Vagina (tissue), 2 donors: ENCODE results near the gene INSRR. TPM values are rescaled to one million over a fixed set of nuclear protein-coding genes. Genes with fewer than 3 reads are reported as not detected.

Experiments used
- DNase-seq, 2 donors: peaks; one replicate each; pipeline ENCODE4 v3.0.0-alpha.2; 2017; ENCODE audit errors: extremely low spot score in 2 of 2
- H3K27ac ChIP-seq: fragments of 200-600 bp; sonication (generic); one replicate; pipeline ENCODE4 v1.5.1; 2019
- H3K27me3 ChIP-seq: fragments of 200-600 bp; sonication (generic); one replicate; pipeline ENCODE4 v1.5.1; 2019
- H3K36me3 ChIP-seq, 2 donors: fragments of 200-600 bp; sonication (generic); one replicate each; pipeline ENCODE4 v1.5.1; 2017 to 2019
- H3K4me1 ChIP-seq: fragments of 200-600 bp; sonication (generic); one replicate; pipeline ENCODE4 v1.5.1; 2019
- H3K4me3 ChIP-seq, 2 donors: fragments of 200-600 bp; sonication (generic); 1 replicate in 1 of 2; 2 replicates in 1 of 2; pipeline ENCODE4 v1.5.1; 2016 to 2019
- H3K9me3 ChIP-seq: fragments of 200-600 bp; sonication (generic); one replicate; pipeline ENCODE4 v1.5.1; 2019
- CTCF ChIP-seq, 3 experiments: fragments of 450-650 bp in 2 of 3; fragments of 200-600 bp in 1 of 3; sonication (generic) in 1 of 3; IDR thresholded peaks; one replicate each; pipeline ENCODE4 v1.5.1; 2017 to 2019; ENCODE audit warnings: antibody characterized with exemption in 3 of 3, mild to moderate bottlenecking in 2 of 3, moderate library complexity in 2 of 3
- POLR2A ChIP-seq, 2 donors: fragments of 450-650 bp; IDR thresholded peaks; one replicate each; pipeline ENCODE4 v1.6.1; 2017; ENCODE audit warnings: antibody characterized with exemption in 2 of 2, mild to moderate bottlenecking in 2 of 2, moderate library complexity in 2 of 2
- POLR2AphosphoS5 ChIP-seq, 2 donors: sonication (generic); formaldehyde crosslinking; IDR thresholded peaks; one replicate each; pipeline ENCODE4 v1.9.0; 2017; ENCODE audit warnings: antibody characterized with exemption in 2 of 2, mild to moderate bottlenecking in 2 of 2, low read depth in 1 of 2; ENCODE audit not compliant: insufficient read depth in 1 of 2
- intact Hi-C: fragments of 100-400 bp; cut with DNase I; formaldehyde crosslinking; loops from one replicate; pipeline ENCODE4 v1.15.1; 2023
- total RNA-seq: library from RNA; depleted of rRNA; stranded (reverse); fragments of >200 nt; gene quantifications from one replicate; pipeline ENCODE4 v1.2.3, GENCODE V29; 2016

INSRR gene
- total RNA-seq, 1 donor from 2014 or later: not detected

GRCh38 chr1:156865865-156866248, 6.9 kb upstream of the INSRR start:
- intact Hi-C loops: no loop called here
- TF ChIP-seq CTCF (IDR thresholded peaks at IDR 0.05) (no peak), POLR2AphosphoS5 (IDR thresholded peaks at IDR 0.05; ENCODE audit: insufficient read depth in 1 of 2, low read depth in 1 of 2) (no peak), POLR2A (IDR thresholded peaks at IDR 0.05) (no peak)
- Histone ChIP-seq H3K9me3 (no peaks in the 10 kb centered on the region), H3K27me3 (no peaks in the 10 kb centered on the region), H3K27ac (no peak overlapping the region), H3K4me3 (no peak overlapping the region), H3K36me3 (no peaks in the 10 kb centered on the region), H3K4me1 (peaks cover 6% of the 10 kb centered on the region)
- DNase-seq: no peak

GRCh38 chr1:156865258-156865657, 6.3 kb upstream of the INSRR start:
- TF ChIP-seq CTCF (IDR thresholded peaks at IDR 0.05) (no peak), POLR2AphosphoS5 (IDR thresholded peaks at IDR 0.05; ENCODE audit: insufficient read depth in 1 of 2, low read depth in 1 of 2) (no peak)
- no peaks in the 10 kb centered on the region for H3K27me3 ChIP-seq
- H3K4me3 ChIP-seq: no peak overlapping the region
- DNase-seq: no peak
- H3K9me3 ChIP-seq: no peaks in the 10 kb centered on the region
- no peaks in the 10 kb centered on the region for H3K36me3 ChIP-seq
- no peak overlapping the region for H3K27ac ChIP-seq
- intact Hi-C loops: no loop called here
- peaks cover 12% of the 10 kb centered on the region for H3K4me1 ChIP-seq

- Histone ChIP-seq H3K9me3 (no peaks in the 10 kb centered on the region), H3K27ac (no peak overlapping the region), H3K4me3 (no peak overlapping the region), H3K4me1 (peaks cover 16% of the 10 kb centered on the region), H3K27me3 (no peaks in the 10 kb centered on the region), H3K36me3 (no peaks in the 10 kb centered on the region)
- TF ChIP-seq POLR2AphosphoS5 (IDR thresholded peaks at IDR 0.05; ENCODE audit: insufficient read depth in 1 of 2, low read depth in 1 of 2) (no peak), POLR2A (IDR thresholded peaks at IDR 0.05) (no peak), CTCF (IDR thresholded peaks at IDR 0.05) (no peak)
- intact Hi-C loops: no loop called here
- DNase-seq: no peak
Observed at GRCh38 chr1:156864796-156865195, 5.9 kb upstream of the INSRR start.

GRCh38 chr1:156863631-156864030, 4.7 kb upstream of the INSRR start:
- H3K4me3 ChIP-seq: no peak overlapping the region
- H3K36me3 ChIP-seq: no peaks in the 10 kb centered on the region
- H3K27me3 ChIP-seq: no peaks in the 10 kb centered on the region
- no peak overlapping the region for H3K27ac ChIP-seq
- intact Hi-C loops: no loop called here
- no peaks in the 10 kb centered on the region for H3K9me3 ChIP-seq
- DNase-seq: no peak
- peaks cover 28% of the 10 kb centered on the region for H3K4me1 ChIP-seq
- TF ChIP-seq POLR2AphosphoS5 (IDR thresholded peaks at IDR 0.05; ENCODE audit: insufficient read depth in 1 of 2, low read depth in 1 of 2) (no peak), CTCF (IDR thresholded peaks at IDR 0.05) (no peak), POLR2A (IDR thresholded peaks at IDR 0.05) (no peak)

GRCh38 chr1:156862997-156863599, 4.2 kb upstream of the INSRR start:
- DNase-seq: no peak
- Histone ChIP-seq H3K9me3 (no peaks in the 10 kb centered on the region), H3K4me3 (no peak overlapping the region), H3K4me1 (peaks cover 29% of the 10 kb centered on the region), H3K27me3 (no peaks in the 10 kb centered on the region), H3K36me3 (no peaks in the 10 kb centered on the region), H3K27ac (no peak overlapping the region)
- intact Hi-C loops: no loop called here
- TF ChIP-seq CTCF (IDR thresholded peaks at IDR 0.05) (no peak), POLR2AphosphoS5 (IDR thresholded peaks at IDR 0.05; ENCODE audit: insufficient read depth in 1 of 2, low read depth in 1 of 2) (no peak), POLR2A (IDR thresholded peaks at IDR 0.05) (no peak)
